Neural progenitor cell (in vitro differentiated cells): ENCODE data around the gene RNF25. TPM values are rescaled to one million over a fixed set of nuclear protein-coding genes. Genes with fewer than 3 reads are reported as not detected.

ENCODE experiments used
- DNase-seq: peaks from one replicate; pipeline ENCODE4 v3.0.0-alpha.2; 2016; ENCODE audit warnings: low spot score
- H2AFZ ChIP-seq: fragments of 200-600 bp; sonication (generic); replicated peaks from 2 replicates; pipeline ENCODE4 v1.6.1; 2016; ENCODE audit warnings: antibody characterized with exemption
- H3F3A ChIP-seq: fragments of 200-600 bp; sonication (generic); 2 replicates; pipeline ENCODE4 v1.6.1; 2016; ENCODE audit warnings: antibody characterized with exemption, low read depth
- H3K27ac ChIP-seq: fragments of 200-600 bp; sonication (generic); 2 replicates; pipeline ENCODE4 v1.5.1; 2016; ENCODE audit warnings: mild to moderate bottlenecking
- H3K27me3 ChIP-seq: fragments of 200-600 bp; sonication (generic); 2 replicates; pipeline ENCODE4 v1.6.1; 2016; ENCODE audit warnings: mild to moderate bottlenecking, moderate library complexity
- H3K36me3 ChIP-seq: fragments of 200-600 bp; sonication (generic); 2 replicates; pipeline ENCODE4 v1.5.1; 2016
- H3K4me1 ChIP-seq: fragments of 200-600 bp; sonication (generic); 2 replicates; pipeline ENCODE4 v1.6.1; 2016; ENCODE audit warnings: mixed run types
- H3K4me2 ChIP-seq: fragments of 200-600 bp; sonication (generic); 2 replicates; pipeline ENCODE4 v1.6.1; 2016
- H3K4me3 ChIP-seq: fragments of 200-600 bp; sonication (generic); 2 replicates; pipeline ENCODE4 v1.5.1; 2016
- H3K79me2 ChIP-seq: fragments of 200-600 bp; sonication (generic); 2 replicates; pipeline ENCODE4 v1.6.1; 2016; ENCODE audit warnings: low read depth
- H3K9ac ChIP-seq: fragments of 200-600 bp; sonication (generic); 2 replicates; pipeline ENCODE4 v1.6.1; 2016
- H3K9me3 ChIP-seq: fragments of 200-600 bp; sonication (generic); 2 replicates; pipeline ENCODE4 v1.5.1; 2016; ENCODE audit warnings: low read depth
- H4K20me1 ChIP-seq: fragments of 200-600 bp; sonication (generic); 2 replicates; pipeline ENCODE4 v1.6.1; 2016; ENCODE audit warnings: low read depth
- H3K27ac Mint-ChIP-seq: 3 replicates; pipeline ENCODE4 v1.8.0; 2021; ENCODE audit warnings: mixed read lengths
- H3K27me3 Mint-ChIP-seq: 2 replicates; pipeline ENCODE4 v1.8.0; 2022; ENCODE audit warnings: low read depth, mild to moderate bottlenecking, inconsistent platforms, moderate library complexity, mixed read lengths; ENCODE audit not compliant: insufficient read depth
- H3K36me3 Mint-ChIP-seq: 3 replicates; pipeline ENCODE4 v1.8.0; 2021; ENCODE audit warnings: mixed read lengths
- H3K4me1 Mint-ChIP-seq: 3 replicates; pipeline ENCODE4 v1.8.0; 2021; ENCODE audit warnings: mixed read lengths
- H3K4me3 Mint-ChIP-seq: 3 replicates; pipeline ENCODE4 v1.8.0; 2021; ENCODE audit warnings: mild to moderate bottlenecking, moderate library complexity, mixed read lengths
- H3K9me3 Mint-ChIP-seq: 3 replicates; pipeline ENCODE4 v1.8.0; 2020; ENCODE audit warnings: mixed read lengths
- EZH2 ChIP-seq: fragments of 200-600 bp; sonication (generic); IDR thresholded peaks from 2 replicates; pipeline ENCODE4 v1.6.1; 2017; ENCODE audit warnings: antibody characterized with exemption, mild to moderate bottlenecking, moderate library complexity
- EZH2phosphoT487 ChIP-seq: fragments of 200-600 bp; sonication (generic); IDR thresholded peaks from 2 replicates; pipeline ENCODE4 v1.6.1; 2017; ENCODE audit warnings: antibody characterized with exemption
- total RNA-seq: library from RNA; depleted of rRNA; stranded (reverse); fragments of >200 nt; gene quantifications from 2 replicates; pipeline ENCODE4 v1.2.3, GENCODE V29; 2015; ENCODE audit warnings: low replicate concordance
- TF ChIP-seq, protein P1 (sequence below): fragments of 200-600 bp; sonication (generic); IDR thresholded peaks from 2 replicates; pipeline ENCODE4 v1.5.1; 2017; ENCODE audit warnings: antibody characterized with exemption, mild to moderate bottlenecking

Gene RNF25
- total RNA-seq, 1 donor from 2014 or later = 9.6 TPM

DNA sequence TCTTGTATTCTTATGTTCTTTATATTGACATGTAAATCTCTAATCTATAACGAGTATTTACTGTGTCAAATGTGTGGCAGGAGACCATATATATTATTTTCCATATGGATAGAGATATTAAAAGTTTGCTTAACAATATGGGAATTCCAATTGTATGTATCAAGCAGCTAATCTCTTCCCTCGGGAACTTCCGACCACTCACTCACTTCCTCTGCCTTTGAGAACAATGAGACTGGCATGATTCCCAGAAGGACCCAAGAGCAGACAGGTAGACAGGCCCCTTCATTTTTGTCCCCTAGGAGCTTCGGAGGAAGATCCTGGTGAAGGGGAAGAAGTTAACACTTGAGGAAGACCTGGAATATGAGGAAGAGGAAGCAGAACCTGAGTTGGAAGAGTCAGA is 40.0 kb downstream of the RNF25 start:
- Mint-ChIP-seq H3K4me1 (no peaks in the 10 kb centered on the region), H3K9me3 (no peaks in the 10 kb centered on the region), H3K27ac (no peak overlapping the region), H3K36me3 (peaks cover 6% of the 10 kb centered on the region), H3K27me3 (no peaks in the 10 kb centered on the region), H3K4me3 (no peak overlapping the region)
- Histone ChIP-seq H3K36me3 (no peaks in the 10 kb centered on the region), H3K27me3 (no peaks in the 10 kb centered on the region), H3K4me2 (no peak overlapping the region), H3K9me3 (no peaks in the 10 kb centered on the region), H4K20me1 (no peaks in the 10 kb centered on the region), H3K9ac (no peak overlapping the region), H3K79me2 (no peaks in the 10 kb centered on the region), H3K4me1 (no peaks in the 10 kb centered on the region), H3K4me3 (no peak overlapping the region), H2AFZ (no peak overlapping the region), H3F3A (no peaks in the 10 kb centered on the region), H3K27ac (no peak overlapping the region)
- DNase-seq = no peak
- TF ChIP-seq EZH2 = no peak
- TF ChIP-seq EZH2phosphoT487 = no peak
- TF ChIP-seq, protein P1, sequence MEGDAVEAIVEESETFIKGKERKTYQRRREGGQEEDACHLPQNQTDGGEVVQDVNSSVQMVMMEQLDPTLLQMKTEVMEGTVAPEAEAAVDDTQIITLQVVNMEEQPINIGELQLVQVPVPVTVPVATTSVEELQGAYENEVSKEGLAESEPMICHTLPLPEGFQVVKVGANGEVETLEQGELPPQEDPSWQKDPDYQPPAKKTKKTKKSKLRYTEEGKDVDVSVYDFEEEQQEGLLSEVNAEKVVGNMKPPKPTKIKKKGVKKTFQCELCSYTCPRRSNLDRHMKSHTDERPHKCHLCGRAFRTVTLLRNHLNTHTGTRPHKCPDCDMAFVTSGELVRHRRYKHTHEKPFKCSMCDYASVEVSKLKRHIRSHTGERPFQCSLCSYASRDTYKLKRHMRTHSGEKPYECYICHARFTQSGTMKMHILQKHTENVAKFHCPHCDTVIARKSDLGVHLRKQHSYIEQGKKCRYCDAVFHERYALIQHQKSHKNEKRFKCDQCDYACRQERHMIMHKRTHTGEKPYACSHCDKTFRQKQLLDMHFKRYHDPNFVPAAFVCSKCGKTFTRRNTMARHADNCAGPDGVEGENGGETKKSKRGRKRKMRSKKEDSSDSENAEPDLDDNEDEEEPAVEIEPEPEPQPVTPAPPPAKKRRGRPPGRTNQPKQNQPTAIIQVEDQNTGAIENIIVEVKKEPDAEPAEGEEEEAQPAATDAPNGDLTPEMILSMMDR = no peak

DNA sequence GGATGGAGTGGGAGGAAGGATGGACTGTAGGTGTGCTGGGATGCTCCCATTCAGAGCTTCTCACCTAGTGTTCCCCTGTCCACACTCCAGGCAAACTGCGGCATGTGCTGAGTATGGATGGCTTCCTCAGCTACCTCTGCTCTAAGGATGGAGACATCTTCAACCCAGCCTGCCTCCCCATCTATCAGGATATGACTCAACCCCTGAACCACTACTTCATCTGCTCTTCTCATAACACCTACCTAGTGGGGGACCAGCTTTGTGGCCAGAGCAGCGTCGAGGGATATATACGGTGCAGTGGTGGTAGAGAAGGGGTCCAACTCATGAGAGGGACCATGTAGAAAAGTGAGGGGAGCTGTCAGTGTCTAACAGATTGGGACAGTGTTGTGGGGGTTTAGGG is 43.9 kb downstream of the RNF25 start:
- no peaks in the 10 kb centered on the region for H4K20me1 ChIP-seq
- Mint-ChIP-seq H3K27ac (no peak overlapping the region), H3K4me3 (no peak overlapping the region), H3K9me3 (no peaks in the 10 kb centered on the region), H3K4me1 (no peaks in the 10 kb centered on the region), H3K27me3 (peaks cover 2% of the 10 kb centered on the region), H3K36me3 (no peaks in the 10 kb centered on the region)
- H3K27ac ChIP-seq = no peak overlapping the region
- H3K9ac ChIP-seq = no peak overlapping the region
- DNase-seq = no peak
- no peaks in the 10 kb centered on the region for H3K27me3 ChIP-seq
- no peaks in the 10 kb centered on the region for H3K9me3 ChIP-seq
- no peaks in the 10 kb centered on the region for H3K36me3 ChIP-seq
- H3K4me3 ChIP-seq = no peak overlapping the region
- H3K4me2 ChIP-seq = no peak overlapping the region
- no peak for TF ChIP-seq EZH2phosphoT487
- TF ChIP-seq, protein P1 = no peak
- no peak for TF ChIP-seq EZH2
- no peaks in the 10 kb centered on the region for H3K4me1 ChIP-seq
- H3F3A ChIP-seq = no peaks in the 10 kb centered on the region
- no peak overlapping the region for H2AFZ ChIP-seq
- no peaks in the 10 kb centered on the region for H3K79me2 ChIP-seq

DNA sequence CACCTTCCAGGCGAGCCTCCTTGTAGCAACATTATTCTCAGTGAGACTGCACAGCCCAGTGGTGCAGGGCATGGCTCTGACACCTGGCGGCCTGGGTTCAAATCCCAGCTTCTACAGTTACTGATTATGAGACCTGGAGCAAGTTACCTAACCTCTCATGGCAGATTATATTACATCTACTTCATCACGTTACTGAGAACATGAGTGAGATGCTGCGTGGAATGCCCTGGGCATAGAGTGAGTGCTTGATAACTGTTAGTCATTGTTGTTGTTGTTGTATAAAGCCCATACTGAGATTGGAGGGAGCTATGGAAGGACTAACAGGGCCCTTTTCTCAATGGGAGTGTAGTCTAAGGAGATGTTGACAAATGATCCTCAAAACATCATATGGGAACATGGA is 45.4 kb downstream of the RNF25 start:
- no peaks in the 10 kb centered on the region for H3K9me3 ChIP-seq
- no peaks in the 10 kb centered on the region for H3F3A ChIP-seq
- H3K4me3 ChIP-seq = no peak overlapping the region
- H2AFZ ChIP-seq = no peak overlapping the region
- H3K4me1 ChIP-seq = no peaks in the 10 kb centered on the region
- H3K27me3 ChIP-seq = no peaks in the 10 kb centered on the region
- no peak overlapping the region for H3K27ac ChIP-seq
- H3K4me1 Mint-ChIP-seq = no peaks in the 10 kb centered on the region
- DNase-seq = no peak
- H3K9me3 Mint-ChIP-seq = no peaks in the 10 kb centered on the region
- no peak for TF ChIP-seq EZH2
- H3K36me3 Mint-ChIP-seq = no peaks in the 10 kb centered on the region
- peaks cover 2% of the 10 kb centered on the region for H3K27me3 Mint-ChIP-seq
- H3K4me2 ChIP-seq = no peak overlapping the region
- H3K9ac ChIP-seq = no peak overlapping the region
- H3K36me3 ChIP-seq = no peaks in the 10 kb centered on the region
- H3K4me3 Mint-ChIP-seq = no peak overlapping the region
- no peaks in the 10 kb centered on the region for H3K79me2 ChIP-seq
- H3K27ac Mint-ChIP-seq = no peak overlapping the region
- no peaks in the 10 kb centered on the region for H4K20me1 ChIP-seq

DNA sequence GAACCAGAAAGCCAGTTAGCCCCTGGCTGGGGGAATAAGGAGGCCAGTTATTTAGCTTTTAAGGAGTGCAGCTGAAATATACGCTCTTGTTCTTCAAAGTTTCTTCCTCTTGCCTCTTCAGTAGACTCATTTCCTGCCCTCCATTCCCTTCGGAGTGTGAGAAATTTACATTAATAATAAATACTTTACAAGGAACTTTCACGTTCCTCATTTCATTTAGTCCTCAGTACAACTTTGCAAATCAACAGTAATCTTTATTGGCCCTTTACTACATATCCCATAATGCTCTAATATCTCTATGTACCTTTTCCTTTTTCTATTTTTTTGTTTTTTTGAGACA is 48.5 kb downstream of the RNF25 start:
- no peaks in the 10 kb centered on the region for H3K36me3 ChIP-seq
- no peak overlapping the region for H3K27ac ChIP-seq
- H4K20me1 ChIP-seq = no peaks in the 10 kb centered on the region
- no peaks in the 10 kb centered on the region for H3K9me3 ChIP-seq
- no peak overlapping the region for H3K9ac ChIP-seq
- H3F3A ChIP-seq = no peaks in the 10 kb centered on the region
- no peaks in the 10 kb centered on the region for H3K79me2 ChIP-seq
- no peak overlapping the region for H3K4me3 ChIP-seq
- DNase-seq = no peak
- no peak overlapping the region for H2AFZ ChIP-seq
- H3K9me3 Mint-ChIP-seq = no peaks in the 10 kb centered on the region
- H3K4me1 Mint-ChIP-seq = no peaks in the 10 kb centered on the region
- no peak overlapping the region for H3K4me2 ChIP-seq
- H3K4me3 Mint-ChIP-seq = no peak overlapping the region
- no peaks in the 10 kb centered on the region for H3K27me3 ChIP-seq
- peaks cover 2% of the 10 kb centered on the region for H3K27me3 Mint-ChIP-seq
- no peak overlapping the region for H3K27ac Mint-ChIP-seq
- H3K4me1 ChIP-seq = no peaks in the 10 kb centered on the region
- no peaks in the 10 kb centered on the region for H3K36me3 Mint-ChIP-seq
- TF ChIP-seq, protein P1 = no peak
- TF ChIP-seq EZH2phosphoT487 (no peak), EZH2 (no peak)
